Kidney (tissue), 14 donors: Measurements from ENCODE around the gene EPSTI1. TPM values are rescaled to one million over a fixed set of nuclear protein-coding genes. Genes with fewer than 3 reads are reported as not detected.

Experiments used
- DNase-seq, 5 donors: peaks; one replicate each; pipeline ENCODE4 v3.0.0-alpha.2; 2013 to 2020
- FAIRE-seq: peaks from 2 replicates; lab custom pipeline; 2012; peaks lifted over from hg19 to GRCh38; lab: Jason Lieb, UNC
- H3K27ac ChIP-seq, 2 donors: one replicate each; pipeline ENCODE4 v1.7.0; 2013; ENCODE audit warnings: low read depth in 2 of 2, low read length in 2 of 2, inconsistent platforms in 1 of 2
- H3K27me3 ChIP-seq: one replicate; pipeline ENCODE4 v1.7.1; 2013; ENCODE audit warnings: low read length, inconsistent platforms; ENCODE audit not compliant: control insufficient read depth, insufficient read depth
- H3K36me3 ChIP-seq, 3 donors: one replicate each; pipeline versions ENCODE4 v1.7.0 to v1.7.1; 2013; ENCODE audit warnings: low read length in 3 of 3, control low read depth in 1 of 3, inconsistent platforms in 1 of 3; ENCODE audit not compliant: insufficient read depth in 3 of 3, control insufficient read depth in 2 of 3
- H3K4me1 ChIP-seq, 3 donors: one replicate each; pipeline versions ENCODE4 v1.7.0 to v1.7.1; 2013; ENCODE audit warnings: low read length in 3 of 3, inconsistent platforms in 1 of 3, low read depth in 1 of 3; ENCODE audit not compliant: control insufficient read depth in 2 of 3, insufficient read depth in 2 of 3
- H3K4me3 ChIP-seq, 3 donors: one replicate each; pipeline versions ENCODE4 v1.7.0 to v1.8.1; 2013; ENCODE audit warnings: low read length in 3 of 3, control low read depth in 1 of 3, inconsistent platforms in 1 of 3
- H3K9ac ChIP-seq, 3 donors: one replicate each; pipeline versions ENCODE4 v1.7.0 to v1.7.1; 2013; ENCODE audit warnings: low read length in 3 of 3, control low read depth in 1 of 3, inconsistent platforms in 1 of 3
- H3K9me3 ChIP-seq, 3 donors: one replicate each; pipeline versions ENCODE4 v1.7.0 to v1.7.1; 2013; ENCODE audit warnings: low read length in 3 of 3, control low read depth in 1 of 3, inconsistent platforms in 1 of 3; ENCODE audit not compliant: control insufficient read depth in 2 of 3, insufficient read depth in 1 of 3
- intact Hi-C: fragments of 100-400 bp; cut with DNase I; formaldehyde crosslinking; loops from one replicate; pipeline ENCODE4 v1.11.1; 2022
- polyA plus RNA-seq: library from polyadenylated mRNA; stranded (reverse); fragments of 350-450 nt; fragmentation: Illumina TruSeq; extraction: RNeasy Lipid Tissue Mini Kit (QIAGEN cat#74804); gene quantifications from one replicate; pipeline ENCODE4 v1.2.3, GENCODE V29; 2014; ENCODE audit warnings: low read depth, low replicate concordance; ENCODE audit not compliant: insufficient read depth
- total RNA-seq: library from RNA; stranded (reverse); fragmentation: NEBNext Ultra II Directional; extraction: Animal tissue kit (Norgen Biotek cat#: 25700); gene quantifications from one replicate; pipeline ENCODE4 v1.2.1, GENCODE V29; 2021
- TF ChIP-seq, protein P1 (sequence below): IDR thresholded peaks from 3 replicates; pipeline ENCODE4 v1.5.1; 2012; ENCODE audit warnings: mild to moderate bottlenecking, moderate library complexity, borderline replicate concordance; ENCODE audit not compliant: insufficient read depth; ENCODE audit errors: extremely low read depth
- donor health status: control.
- donor health status: control.
- donor health status: control.
- donor health status: control.
- donor health status: control.
- donor health status: DM: yes; HTN: yes; CAD: no.
- donor health status: Normal renal cell carcinoma (clear cell type).

Gene EPSTI1
- total and polyA plus RNA-seq, 2 donors from 2014 or later = 11.2 to 12.2 TPM

DNA sequence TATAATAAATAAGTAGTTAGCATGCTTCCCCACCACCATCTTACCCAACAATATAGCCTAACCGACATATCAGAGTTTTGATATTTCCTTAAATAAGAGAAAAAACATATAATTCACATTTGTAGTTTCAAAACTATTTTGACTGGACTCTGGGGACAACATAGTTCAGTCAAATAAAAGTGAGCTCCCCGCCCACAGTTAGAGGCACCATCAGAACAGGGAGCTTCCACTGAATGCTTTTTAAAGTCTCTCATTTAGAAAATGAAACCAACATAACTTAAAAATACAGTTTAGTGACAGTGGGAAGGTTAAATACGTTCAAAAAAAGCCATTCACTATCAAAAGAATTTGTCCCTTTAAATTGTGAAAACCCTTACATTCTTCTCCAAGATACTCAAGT, 92.8 kb downstream of the EPSTI1 start:
- no peak overlapping the region for H3K27ac ChIP-seq
- FAIRE-seq = no peak
- DNase-seq = no peak
- H3K36me3 ChIP-seq = no peaks in the 10 kb centered on the region
- peaks cover 3 to 5% (median 5%) of the 10 kb centered on the region in 3 donors for H3K4me1 ChIP-seq
- TF ChIP-seq, protein P1, sequence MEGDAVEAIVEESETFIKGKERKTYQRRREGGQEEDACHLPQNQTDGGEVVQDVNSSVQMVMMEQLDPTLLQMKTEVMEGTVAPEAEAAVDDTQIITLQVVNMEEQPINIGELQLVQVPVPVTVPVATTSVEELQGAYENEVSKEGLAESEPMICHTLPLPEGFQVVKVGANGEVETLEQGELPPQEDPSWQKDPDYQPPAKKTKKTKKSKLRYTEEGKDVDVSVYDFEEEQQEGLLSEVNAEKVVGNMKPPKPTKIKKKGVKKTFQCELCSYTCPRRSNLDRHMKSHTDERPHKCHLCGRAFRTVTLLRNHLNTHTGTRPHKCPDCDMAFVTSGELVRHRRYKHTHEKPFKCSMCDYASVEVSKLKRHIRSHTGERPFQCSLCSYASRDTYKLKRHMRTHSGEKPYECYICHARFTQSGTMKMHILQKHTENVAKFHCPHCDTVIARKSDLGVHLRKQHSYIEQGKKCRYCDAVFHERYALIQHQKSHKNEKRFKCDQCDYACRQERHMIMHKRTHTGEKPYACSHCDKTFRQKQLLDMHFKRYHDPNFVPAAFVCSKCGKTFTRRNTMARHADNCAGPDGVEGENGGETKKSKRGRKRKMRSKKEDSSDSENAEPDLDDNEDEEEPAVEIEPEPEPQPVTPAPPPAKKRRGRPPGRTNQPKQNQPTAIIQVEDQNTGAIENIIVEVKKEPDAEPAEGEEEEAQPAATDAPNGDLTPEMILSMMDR = no peak
- H3K9me3 ChIP-seq = no peaks in the 10 kb centered on the region
- no peak overlapping the region for H3K9ac ChIP-seq
- H3K4me3 ChIP-seq = no peak overlapping the region
- no peaks in the 10 kb centered on the region for H3K27me3 ChIP-seq
- intact Hi-C loops = no loop called here

DNA sequence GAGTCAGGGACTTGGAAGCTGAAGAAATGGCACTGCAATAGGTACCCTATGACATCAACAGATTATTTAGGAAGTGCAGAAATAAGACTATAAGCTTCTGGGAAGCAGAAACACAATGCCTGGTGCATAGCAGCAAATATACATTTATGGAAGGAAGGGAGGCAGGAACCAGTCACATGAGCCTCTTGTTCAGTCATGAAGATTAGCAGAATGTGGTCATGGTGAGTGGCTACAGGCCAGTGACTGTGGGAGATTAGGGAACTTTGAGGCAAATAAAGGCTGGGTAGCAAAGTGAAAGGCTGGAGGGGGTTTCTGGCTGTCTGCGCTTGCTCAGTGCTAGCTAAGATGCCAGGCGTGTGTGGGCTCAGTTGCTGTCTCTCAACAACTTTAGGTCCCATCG, 96.3 kb downstream of the EPSTI1 start:
- intact Hi-C loops = no loop called here
- no peaks in the 10 kb centered on the region for H3K9me3 ChIP-seq
- DNase-seq (no peak), FAIRE-seq (no peak)
- H3K4me3 ChIP-seq = no peak overlapping the region
- peaks cover 3 to 5% (median 5%) of the 10 kb centered on the region in 3 donors for H3K4me1 ChIP-seq
- TF ChIP-seq, protein P1 = no peak
- H3K27me3 ChIP-seq = no peaks in the 10 kb centered on the region
- peaks cover 0 to 2% (median 0%) of the 10 kb centered on the region in 3 donors for H3K36me3 ChIP-seq
- H3K9ac ChIP-seq = no peak overlapping the region
- H3K27ac ChIP-seq = no peak overlapping the region

DNA sequence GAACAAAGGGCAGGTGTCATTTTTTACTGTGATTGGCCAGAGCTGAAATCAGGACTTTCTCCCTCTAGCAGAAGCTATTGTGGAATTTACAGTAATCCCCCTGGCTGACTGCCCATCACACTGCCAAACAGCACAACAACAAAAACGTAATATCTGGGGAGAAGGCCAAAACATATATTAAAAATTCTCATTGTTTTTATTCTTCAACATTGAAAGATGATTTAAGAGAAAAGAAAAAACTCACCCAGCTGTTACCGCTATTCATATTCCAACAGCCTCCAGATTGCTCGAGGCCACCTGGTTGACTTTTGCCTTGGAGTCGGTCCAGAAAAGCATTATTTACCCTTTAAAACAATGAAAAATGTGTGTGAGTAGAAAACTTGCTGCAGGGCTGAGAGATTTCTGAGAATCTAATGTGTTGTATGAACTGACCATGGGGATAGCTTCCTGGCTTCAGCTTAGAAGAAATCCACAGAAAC, 97.2 kb downstream of the EPSTI1 start:
- Histone ChIP-seq H3K36me3 (peaks cover 0 to 2% (median 0%) of the 10 kb centered on the region in 3 donors), H3K4me3 (no peak overlapping the region), H3K4me1 (peaks cover 3 to 5% (median 5%) of the 10 kb centered on the region in 3 donors), H3K27me3 (no peaks in the 10 kb centered on the region), H3K27ac (no peak overlapping the region), H3K9ac (no peak overlapping the region), H3K9me3 (no peaks in the 10 kb centered on the region)
- peak in 3 of 5 donors; percentile 35 to 80 (median 65) for DNase-seq
- intact Hi-C loops = no loop called here
- no peak for FAIRE-seq
- TF ChIP-seq, protein P1 = no peak
